Nucleus accumbens (tissue), 56 donors: ENCODE measurements around the gene OSGIN1.
"Not testable (repeated sequence)": the region's sequence is repeated elsewhere in the genome, so short reads cannot be mapped to it uniquely, and the experiment has no call there.

Experiments
- DNase-seq, 56 donors: peaks; one replicate each; lab custom pipeline; 2025; lab: John Stamatoyannopoulos, UW

OSGIN1 gene

DNA sequence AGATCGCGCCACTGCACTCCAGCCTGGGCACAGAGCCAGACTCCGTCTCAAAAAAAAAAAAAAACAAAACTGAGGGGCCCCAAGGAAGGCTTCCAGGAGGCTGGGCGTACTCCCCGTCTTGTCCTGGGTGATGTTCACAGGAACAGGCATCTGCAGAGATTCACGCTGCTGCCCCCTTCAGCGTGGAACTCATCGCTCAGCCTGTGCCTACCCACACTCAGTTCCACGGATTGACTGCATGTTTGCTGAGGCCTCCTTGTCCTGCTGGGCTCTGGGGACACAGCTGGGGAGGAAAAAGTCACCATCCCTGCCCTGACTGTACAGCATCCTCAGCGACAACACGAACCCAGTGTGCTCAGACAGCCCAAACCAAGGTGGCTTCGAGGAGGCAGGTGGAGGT lies 12.9 kb upstream of the OSGIN1 start:
- no peak for DNase-seq

DNA sequence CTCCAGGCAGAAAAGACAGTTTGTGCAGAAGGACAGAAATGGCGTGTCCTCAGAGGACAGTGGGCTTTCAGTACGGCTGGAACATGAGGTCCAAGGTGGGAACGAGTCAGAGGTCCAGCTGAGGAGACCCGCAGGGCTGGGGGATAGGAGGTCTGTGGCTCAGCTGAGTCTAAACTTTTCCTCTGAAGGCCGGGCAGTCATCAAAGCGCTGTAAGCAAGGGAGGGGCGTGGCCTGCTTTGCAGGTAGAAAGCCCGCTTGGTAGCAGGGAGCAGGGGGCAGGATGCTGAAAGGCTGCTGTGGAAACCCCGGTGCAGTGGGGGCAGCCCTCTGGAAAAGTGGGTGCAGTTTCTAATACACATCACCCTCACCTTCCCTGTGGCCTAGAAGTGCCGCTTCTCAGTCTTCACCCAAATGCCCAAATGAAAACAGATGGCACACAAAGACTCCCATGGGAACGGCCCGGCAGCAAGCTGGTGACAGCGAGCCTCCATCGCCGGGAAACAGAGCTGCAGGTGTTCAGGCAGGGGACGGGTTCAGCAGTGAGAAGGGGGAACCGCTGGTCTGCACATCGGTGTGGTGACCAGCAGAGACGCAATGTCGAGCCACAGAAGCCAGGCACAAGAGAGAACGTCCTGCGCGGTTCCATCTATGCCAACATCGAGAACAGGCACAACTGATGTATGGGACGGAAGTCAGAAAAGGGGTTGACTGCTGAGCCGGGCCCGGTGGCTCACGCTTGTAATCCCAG lies 12.2 kb upstream of the OSGIN1 start:
- DNase-seq, result no peak

DNA sequence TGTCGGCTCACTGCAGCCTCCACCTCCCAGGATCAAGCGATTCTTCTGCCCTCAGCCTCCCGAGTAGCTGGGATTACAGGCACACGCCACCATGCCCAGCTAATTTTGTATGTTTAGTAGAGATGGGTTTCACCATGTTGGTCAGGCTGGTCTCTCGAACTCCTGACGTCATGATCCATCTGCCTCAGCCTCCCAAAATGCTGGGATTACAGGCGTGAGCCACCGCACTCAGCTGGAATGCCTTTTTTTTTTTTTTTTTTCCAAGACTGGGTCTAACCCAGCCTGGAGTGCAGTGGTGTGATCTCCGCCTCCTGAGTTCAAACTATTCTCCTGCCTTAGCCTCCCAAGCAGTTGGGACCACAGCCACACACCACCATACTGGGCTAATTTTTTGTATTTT lies 11.5 kb upstream of the OSGIN1 start:
- DNase-seq, result not testable (repeated sequence)

DNA sequence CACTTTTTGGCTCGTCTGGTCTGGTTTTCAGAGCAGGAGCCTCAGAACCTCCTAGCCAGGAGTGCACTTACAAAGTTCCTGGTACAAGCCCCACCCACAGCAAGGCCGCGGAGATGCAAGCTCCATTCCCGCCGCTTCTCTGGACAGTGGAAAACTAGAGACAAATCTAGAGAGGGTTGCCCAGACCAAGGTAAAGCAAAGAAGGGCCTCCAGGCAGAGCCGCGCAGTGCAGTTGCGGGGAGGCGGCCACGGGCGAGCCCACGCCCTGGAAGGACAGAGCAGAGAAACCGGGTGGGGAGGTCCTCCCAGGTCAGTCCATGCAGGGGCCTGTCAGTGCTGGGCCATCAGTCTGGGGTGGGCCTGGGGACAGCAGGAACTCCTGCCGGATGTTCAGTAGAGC lies 11.0 kb upstream of the OSGIN1 start:
- no peak for DNase-seq

DNA sequence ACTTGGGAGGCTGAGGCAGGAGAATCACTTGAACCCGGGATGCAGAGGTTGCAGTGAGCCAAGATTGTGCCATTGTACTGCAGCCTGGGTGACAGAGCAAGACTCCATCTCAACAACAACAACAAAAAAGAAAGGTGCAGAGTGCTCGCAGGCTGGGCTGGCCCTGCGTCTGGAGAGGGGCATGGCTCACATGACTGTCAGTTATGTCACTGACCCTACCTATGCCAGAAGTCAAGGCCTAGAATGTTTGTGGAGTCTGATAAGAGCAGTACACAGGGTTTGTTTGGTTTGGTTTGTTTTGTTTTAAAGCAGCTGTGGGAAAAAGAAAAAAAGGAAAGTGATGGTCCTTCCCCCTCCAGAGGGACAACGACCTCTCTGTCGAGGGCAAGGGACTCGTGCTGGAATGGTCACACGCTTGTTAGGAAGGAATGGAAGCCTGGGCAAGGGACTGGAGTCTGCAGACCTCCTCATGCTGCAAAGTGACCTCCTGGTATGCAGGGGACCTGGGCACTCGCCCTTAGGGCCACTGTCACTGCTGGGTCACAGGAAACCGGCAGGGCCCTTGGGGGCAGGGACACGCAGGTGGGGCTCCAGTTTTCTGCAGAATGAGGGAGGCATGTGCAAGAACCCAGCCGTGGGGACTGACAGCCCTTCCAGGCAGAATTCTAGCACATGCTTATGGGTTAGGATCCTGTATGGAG lies 10.1 kb upstream of the OSGIN1 start:
- no peak for DNase-seq

DNA sequence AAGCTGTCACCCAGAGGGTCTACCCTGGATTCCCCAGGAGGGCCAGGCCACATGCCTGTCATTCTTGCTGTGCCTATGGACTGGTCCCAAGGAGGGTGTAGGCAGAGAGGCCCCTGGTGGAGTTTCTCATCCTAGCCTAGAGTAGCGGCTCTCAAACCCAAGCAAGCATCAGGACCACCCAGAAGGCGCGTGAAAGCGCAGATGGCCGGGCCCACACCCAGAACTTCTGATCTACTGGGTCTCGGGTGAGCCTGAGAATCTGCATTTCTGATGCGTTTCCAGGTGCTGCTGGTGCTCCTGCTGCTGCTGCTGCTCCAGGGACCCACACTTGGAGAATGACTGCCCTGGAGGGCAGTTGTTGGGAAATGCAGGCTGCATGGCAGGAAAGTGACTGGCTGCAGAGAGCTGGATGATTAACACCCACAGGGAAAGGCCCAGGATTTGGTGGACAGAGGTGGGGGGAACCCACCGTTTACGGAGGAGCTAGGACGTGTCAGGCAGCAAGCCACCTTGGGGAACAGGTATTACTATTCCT lies 9.5 kb upstream of the OSGIN1 start:
- no peak for DNase-seq

DNA sequence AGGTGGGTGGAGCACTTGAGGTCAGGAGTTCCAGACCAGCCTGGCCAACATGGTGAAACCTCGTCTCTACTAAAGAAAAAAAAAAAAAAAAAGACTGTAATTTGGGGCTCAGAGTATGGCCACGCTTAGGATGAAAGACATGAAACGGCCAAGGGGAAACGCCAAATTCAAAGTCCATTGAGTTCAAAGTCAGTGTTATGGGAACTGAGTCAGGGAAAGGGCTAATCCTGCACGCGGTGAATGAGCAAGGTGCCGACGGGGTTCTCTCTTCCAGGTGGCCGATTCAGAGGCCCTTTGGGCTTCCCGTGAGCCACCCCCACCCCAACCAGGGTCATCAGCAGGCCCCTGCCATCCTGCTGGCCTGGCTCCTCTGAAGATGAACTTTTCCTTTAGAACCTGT lies 7.5 kb upstream of the OSGIN1 start:
- DNase-seq, result no peak

DNA sequence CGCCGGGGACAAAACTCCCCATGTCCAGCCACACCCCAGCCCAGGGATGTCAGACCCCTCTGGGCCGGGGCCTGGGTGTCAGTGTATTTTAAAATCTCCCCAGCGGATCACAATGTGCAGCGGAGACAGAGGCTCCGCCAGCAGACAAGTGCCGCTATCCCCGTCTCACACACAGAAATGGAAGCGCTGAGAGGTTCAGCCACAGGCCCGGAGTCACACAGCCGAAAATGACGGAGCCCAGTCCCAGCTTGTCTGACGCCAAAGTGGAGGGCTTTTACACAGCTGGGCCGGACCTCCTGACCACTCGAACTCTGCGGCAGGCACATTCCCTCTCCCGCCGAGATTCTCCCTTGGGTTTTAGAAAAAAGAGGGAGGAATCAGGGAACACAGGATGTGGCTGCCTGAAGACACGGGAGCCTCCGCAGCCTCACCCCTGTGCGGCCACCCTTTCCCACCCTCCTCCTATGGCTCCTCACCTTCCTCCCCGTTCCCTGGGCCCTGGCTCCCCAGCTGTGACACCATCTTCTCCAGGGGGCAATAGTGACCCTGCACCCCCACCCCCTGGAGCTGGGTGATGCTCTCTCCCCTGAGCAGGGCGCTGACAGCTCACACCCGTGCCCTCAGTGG lies 6.8 kb upstream of the OSGIN1 start:
- DNase-seq, result no peak

DNA sequence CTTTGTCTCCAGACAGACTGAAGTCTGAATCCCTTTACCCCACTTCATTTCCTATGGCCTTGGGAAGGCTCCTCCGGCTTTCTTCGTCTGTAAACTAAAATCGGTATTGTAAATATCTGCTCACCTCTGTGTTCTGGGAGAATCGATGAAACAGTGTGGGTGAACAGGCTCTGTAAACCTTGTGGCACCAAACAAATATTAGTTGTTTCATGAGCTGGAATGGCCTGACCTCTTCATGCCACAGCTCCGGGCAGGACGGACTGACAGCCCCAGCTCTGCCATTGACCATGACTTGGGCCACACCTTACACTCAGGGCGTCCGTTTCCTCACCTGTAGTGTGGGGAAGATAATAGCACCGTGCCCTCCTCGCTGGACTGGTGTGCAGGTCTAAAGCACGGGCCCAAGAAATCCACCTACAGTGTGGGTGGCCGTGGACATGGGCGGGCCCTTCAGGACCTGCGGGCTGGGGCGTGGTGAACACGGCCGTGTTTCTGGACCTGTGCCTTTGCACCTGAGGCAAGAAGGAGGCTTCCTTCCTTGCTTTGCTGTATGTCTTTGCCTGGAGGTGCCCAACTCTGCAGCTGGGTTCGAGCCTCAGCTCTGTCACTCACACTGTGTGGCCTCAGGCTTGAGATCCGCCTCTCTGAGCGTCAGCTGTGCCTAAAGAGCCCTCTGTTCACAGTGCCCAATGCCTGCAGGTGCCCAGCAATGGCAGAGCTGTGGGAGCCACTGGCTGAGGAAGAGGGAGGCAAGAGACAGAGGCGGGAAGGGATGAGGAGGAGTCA lies 6.1 kb upstream of the OSGIN1 start:
- no peak for DNase-seq

DNA sequence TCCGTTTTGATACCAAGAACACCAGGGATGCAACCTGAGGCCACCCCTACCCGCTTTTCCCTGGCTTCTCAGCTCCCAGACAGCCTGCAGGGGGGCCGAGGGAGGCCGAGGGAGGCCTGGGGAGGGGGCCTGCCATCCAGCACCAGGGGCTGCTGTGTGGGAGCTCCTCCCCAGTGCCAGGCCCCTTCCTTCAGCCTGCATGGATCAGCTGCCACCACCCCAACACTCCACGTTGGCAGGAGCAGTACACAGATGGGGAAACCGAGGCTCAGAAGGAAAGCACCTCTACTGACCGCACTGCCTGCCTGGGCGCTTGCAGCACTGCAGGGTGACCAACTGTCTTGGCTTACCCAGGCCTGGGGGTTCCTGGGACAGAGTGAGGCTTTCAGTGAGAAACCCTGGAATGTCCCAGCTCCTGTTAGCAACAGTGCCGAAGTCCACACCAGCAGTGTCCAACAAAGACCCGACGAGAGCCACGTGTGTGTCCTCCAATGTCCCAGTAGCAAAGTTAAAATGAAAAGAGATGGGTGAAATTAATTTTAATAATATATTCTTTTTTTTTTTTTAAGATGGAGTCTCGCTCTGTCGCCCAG lies 5.3 kb upstream of the OSGIN1 start:
- DNase-seq, result no peak

DNA sequence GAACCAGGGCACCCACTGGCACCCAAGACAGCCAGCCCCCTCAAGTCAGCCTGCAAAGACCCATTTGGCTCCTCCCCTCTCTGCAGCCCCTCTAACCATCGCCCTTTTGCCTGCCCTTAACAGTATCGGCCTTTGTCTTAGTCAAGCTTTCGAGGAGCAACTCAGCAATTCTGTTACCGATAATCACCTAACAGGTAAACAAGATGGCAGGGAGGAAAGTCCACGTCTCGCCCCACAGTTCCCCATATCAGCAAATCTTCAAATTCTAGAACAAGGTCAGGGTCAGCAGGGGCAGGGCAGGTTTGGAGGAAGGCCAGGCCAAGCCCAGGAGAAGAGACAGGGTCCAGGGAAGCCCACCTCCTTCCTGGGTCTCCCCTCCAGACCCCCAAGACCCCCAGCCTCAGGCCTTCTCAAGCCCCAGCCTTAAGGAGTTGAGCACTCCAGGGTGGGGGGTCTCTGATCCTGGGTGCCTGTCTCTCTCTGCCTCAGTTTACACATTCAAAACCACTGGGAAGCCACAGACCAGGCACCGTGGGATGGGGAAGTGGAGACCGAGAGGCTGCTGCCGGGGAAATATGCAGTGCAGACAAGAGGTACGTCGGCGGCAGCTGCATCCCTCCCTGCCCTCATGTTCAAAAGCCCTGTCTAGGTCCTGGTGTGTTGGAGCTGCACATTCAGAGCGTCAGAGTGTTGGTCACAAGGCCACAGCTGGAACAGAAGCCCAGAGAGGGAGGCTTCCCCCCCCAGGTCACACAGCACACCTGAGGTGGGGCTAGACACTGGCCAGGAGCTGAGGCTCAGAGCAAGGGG lies 3.9 kb upstream of the OSGIN1 start:
- DNase-seq, result no peak

DNA sequence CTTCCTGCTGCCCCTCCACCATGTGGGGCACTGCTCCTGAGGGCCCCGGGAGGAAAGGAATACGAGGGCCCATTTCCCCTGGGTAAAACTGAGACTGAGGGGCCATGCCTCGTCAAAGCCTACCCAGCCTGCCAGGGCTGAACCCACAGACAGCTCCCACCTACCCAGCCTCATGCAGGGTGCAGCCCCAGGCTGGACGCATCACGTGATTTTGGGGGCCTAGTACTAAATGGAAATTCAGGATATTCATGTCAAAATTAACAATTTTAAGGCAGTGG lies 3.4 kb upstream of the OSGIN1 start:
- no peak for DNase-seq

DNA sequence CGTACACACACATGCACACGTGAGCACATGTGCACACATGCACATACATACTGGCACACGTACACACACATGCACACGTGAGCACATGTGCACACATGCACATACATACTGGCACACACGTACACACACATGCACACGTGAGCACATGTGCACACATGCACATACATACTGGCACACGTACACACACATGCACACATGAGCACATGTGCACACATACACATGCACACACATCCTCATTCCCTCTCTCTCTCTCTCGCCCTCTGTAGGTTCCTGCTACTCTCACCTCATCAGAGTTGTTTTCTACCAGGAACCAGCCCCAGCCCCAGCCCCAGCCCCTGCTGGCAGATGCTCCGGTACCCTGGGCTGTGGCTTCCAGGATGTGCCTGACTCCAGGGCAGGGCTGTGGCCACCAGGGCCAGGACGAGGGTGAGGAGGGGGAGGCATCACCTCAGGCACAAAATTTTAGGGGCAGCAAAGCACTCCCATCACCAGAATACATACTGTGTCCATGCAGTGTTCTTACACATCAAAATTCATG lies 2.1 kb upstream of the OSGIN1 start:
- DNase-seq, result not testable (repeated sequence)

DNA sequence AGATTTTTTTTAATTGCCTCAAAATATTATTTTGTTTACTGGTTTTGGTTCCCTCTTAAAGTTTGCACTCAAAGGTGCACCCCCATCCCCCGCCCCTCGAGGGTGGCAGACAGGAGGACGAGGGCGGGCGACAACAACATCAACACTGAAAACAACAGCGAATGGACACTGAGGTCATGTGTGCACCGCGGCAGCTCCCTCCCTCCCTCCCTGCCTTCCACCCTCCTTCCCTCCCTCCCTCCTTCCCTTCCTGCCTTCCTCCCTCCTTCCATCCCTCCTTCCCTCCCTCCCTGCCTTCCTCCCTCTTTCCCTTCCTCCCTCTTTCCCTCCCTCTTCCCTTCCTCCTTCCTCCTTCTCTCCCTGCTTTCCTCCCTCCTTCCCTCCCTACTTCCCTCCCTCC lies 1.5 kb upstream of the OSGIN1 start:
- DNase-seq, result peak in 9 of 56 donors; percentile 5 to 48 (median 13)

DNA sequence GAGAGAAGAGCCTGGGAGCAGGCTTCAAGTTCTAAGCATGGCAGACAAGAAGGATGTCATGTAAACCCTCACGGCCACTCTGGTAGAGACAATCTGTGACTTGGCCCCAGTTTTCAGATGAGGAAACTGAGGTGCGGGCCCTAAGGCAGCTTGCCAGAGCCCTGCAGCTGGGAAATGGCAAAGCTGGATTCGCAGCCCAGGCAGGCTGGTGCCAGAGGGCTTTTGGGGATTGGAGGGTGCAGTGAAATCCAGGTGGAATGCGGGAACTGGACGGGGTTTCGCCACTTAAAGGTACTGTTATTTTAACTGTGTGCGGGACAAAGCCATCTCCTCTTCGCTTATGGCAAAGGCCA lies 477 bp upstream of the OSGIN1 start:
- DNase-seq, result peak in 1 of 56 donors; percentile 36

DNA sequence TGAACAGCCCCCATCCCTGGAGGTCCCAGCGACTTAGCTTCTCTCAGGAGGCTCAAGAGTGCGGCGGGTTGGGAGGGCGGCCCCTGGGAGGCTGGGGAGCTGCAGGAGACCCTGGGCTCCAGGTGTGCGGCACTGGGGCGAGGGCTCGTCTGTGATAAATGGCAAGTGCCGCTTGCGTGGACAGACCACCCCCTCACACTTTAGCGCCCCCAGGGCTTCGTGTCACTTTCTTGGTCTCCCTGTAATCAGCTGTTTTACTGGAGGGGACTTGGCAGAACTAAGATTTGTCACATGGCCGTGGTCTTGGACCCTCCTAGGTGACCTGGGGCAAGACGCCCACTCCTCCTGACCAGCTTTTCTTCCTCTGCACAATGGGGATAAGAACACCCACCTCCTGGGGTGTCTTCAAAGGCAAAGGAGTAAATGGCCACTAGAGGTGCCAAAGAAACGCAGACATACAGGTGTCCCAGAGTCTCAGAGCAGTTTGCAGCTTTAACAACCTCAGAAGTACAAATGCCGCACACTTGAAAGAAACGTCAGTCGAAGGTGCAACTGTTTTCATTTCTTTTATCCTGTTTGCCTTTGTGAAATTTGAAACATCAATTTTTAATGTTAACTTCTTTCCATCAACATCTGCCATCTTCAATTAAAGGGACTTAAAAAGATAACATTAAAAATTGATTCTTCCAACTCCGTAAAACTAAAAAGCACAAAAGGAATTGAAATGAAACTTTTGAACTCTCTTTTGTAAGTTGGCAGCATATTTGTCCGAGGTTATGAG lies 946 bp downstream of the OSGIN1 start:
- peak in 3 of 56 donors; percentile 20 to 31 (median 23) for DNase-seq

DNA sequence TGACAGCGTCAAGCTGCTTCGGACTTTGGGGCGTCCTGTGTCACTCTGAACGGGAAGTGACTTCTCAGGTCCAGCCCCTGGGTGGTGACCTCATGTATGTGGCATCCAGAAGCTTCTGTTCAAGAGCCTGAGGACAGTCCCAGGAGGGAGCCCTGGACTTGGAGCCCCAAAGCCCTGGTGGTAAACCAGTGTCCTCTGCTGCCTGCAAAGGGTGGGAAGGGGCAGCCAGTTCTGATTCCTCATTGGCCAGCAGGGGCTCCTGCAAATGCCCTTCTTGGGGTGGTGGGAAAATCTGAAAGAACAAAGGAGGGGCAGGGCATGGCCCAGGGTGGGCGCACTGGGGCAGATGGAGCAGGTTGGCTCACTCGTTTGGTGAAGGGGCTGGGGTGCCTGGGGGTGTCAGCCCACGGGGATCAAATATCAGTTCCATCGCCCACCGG lies 1.6 kb downstream of the OSGIN1 start:
- no peak for DNase-seq
